Brain microvascular endothelial cell (primary cell): Measurements from ENCODE around the gene NSUN6.

ENCODE experiments used
- DNase-seq: peaks from one replicate; pipeline ENCODE4 v3.0.0-alpha.2; 2020
- H3K27ac ChIP-seq: fragments of 250-450 bp; sonication (Bioruptor Pico); 2 replicates; pipeline ENCODE4 v1.5.1; 2020; ENCODE audit warnings: mild to moderate bottlenecking, moderate library complexity
- H3K27me3 ChIP-seq: fragments of 250-450 bp; sonication (Bioruptor Pico); replicated peaks from 2 replicates; pipeline ENCODE4 v1.5.1; 2020; ENCODE audit warnings: mild to moderate bottlenecking
- H3K36me3 ChIP-seq: fragments of 250-450 bp; sonication (Bioruptor Pico); replicated peaks from 2 replicates; pipeline ENCODE4 v1.5.1; 2020; ENCODE audit warnings: mild to moderate bottlenecking
- H3K4me3 ChIP-seq: 2 replicates; pipeline ENCODE4 v1.5.1; 2011; ENCODE audit warnings: low read depth, mild to moderate bottlenecking, control low read depth, low read length, moderate library complexity
- CTCF ChIP-seq: IDR thresholded peaks from 2 replicates; pipeline ENCODE4 v1.5.1; 2011; ENCODE audit warnings: low read depth, mild to moderate bottlenecking, moderate library complexity, low read length, control low read depth, inconsistent platforms; ENCODE audit errors: missing control alignments
- in situ Hi-C: cut with HindIII; loops from 2 replicates; pipeline ENCODE4 v1.10.0; 2017; ENCODE audit warnings: low sequenced_read_pairs, low pct_ligation_motif_present

The NSUN6 gene

GRCh38 chr10:18651324-18652007, at the start of gene NSUN6:
TSS of gene NSUN6 (minus strand) at chr10:18651587. CDS start at chr10:18651203, 384 bp downstream.
- H3K27me3 ChIP-seq = no peaks in the 10 kb centered on the region
- in situ Hi-C loops = no loop called here
- peak within 1 kb of the TSS; percentile 75 for H3K27ac ChIP-seq
- peak; percentile 88 for DNase-seq
- peak; percentile 6 for TF ChIP-seq CTCF
- no peaks in the 10 kb centered on the region for H3K36me3 ChIP-seq
- H3K4me3 ChIP-seq = peak within 1 kb of the TSS; percentile 85

GRCh38 chr10:18699849-18700840, 48.8 kb upstream of the NSUN6 start:
- no peaks in the 10 kb centered on the region for H3K36me3 ChIP-seq
- in situ Hi-C loops = no loop called here
- no peaks in the 10 kb centered on the region for H3K27me3 ChIP-seq
- H3K27ac ChIP-seq = no peak overlapping the region
- no peak overlapping the region for H3K4me3 ChIP-seq
- TF ChIP-seq CTCF = no peak
- DNase-seq = no peak

- Histone ChIP-seq H3K36me3 (no peaks in the 10 kb centered on the region), H3K27me3 (no peaks in the 10 kb centered on the region), H3K27ac (no peak overlapping the region), H3K4me3 (no peak overlapping the region)
- TF ChIP-seq CTCF = no peak
- in situ Hi-C loops = no loop called here
- no peak for DNase-seq
These were observed 39.2 kb upstream of the NSUN6 start for GRCh38 chr10:18690541-18690940.

GRCh38 chr10:18689498-18689897, 38.1 kb upstream of the NSUN6 start:
- DNase-seq = no peak
- Histone ChIP-seq H3K36me3 (no peaks in the 10 kb centered on the region), H3K27me3 (no peaks in the 10 kb centered on the region), H3K27ac (no peak overlapping the region), H3K4me3 (no peak overlapping the region)
- in situ Hi-C loops = no loop called here
- TF ChIP-seq CTCF = peak; percentile 21

- in situ Hi-C loops = no loop called here
- Histone ChIP-seq H3K27me3 (no peaks in the 10 kb centered on the region), H3K27ac (no peak overlapping the region), H3K4me3 (no peak overlapping the region), H3K36me3 (no peaks in the 10 kb centered on the region)
- no peak for DNase-seq
- no peak for TF ChIP-seq CTCF
These were observed 36.3 kb upstream of the NSUN6 start for GRCh38 chr10:18687706-18688105.
